HG03039 (cell line): Measurements from ENCODE around the gene CDC42EP5.
A peak's percentile ranks its signal among the peaks of the same experiment; 100 is the strongest.
"Not testable (repeated sequence)": the region's sequence is repeated elsewhere in the genome, so short reads cannot be mapped to it uniquely, and the experiment has no call there.

Source experiments
- ATAC-seq: cut with Tn5 transposase; IDR thresholded peaks from one replicate; pipeline ENCODE4 v1.9.1; 2021; ENCODE audit warnings: mild to moderate bottlenecking, moderate library complexity; ENCODE audit not compliant: unreplicated experiment

The CDC42EP5 gene

DNA sequence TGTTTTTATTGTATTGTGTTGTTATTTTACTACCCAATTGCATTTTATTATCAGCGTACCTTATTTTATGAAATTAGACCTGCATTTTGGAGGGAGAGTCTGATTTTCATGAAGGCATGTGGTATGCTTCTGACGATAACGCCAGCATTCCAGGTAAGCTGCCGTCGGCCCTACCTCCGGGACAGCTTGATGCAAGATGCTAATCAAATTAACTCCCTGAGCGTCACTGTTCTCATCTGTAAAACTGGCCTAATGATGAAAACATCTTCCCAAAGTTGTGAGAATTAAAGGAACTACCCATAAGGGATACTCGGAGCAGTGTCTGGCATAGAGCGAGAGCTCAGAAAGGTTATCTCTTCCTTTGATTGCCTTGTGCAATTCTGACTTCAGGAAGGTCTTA is 16.7 kb upstream of the CDC42EP5 start:
- ATAC-seq: no peak

DNA sequence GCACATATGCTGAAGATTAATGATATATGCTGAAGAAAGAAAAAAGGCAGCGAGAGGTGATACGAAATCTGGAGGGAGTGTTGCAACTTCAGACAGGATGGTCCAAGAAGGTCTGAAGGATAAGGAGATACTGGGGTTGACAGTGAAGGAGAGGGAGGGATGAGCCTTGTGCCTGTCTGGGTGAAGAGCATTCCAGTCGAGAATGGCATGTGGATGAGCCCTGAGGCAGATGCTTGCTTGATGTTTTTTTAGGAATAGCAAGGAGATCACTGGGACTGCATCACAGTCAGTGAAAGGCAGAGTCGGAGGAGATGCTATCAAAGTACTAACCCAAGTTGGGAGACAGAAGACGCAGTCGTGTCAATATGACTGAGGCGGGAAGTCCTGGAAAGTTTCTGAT is 16.2 kb upstream of the CDC42EP5 start:
- ATAC-seq: no peak

DNA sequence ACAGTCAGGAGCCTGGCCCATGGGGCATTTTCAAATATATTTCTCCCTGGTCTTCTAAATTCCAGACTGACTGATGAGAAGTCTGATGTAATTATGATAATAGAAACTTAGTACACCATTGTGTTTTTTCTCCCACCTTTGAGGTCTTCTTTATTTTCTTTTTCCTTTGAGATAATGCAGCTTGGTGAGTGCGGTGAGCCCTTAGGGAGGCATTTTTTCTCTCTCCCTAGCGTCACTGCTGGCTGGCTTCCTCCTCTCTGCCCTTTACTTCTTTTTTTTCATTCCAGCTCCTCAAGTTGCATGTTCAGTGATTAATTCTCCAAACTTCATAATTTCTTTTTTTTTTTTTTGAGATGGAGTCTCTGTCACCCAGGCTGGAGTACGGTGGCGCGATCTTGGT is 12.8 kb upstream of the CDC42EP5 start:
- ATAC-seq: no peak

DNA sequence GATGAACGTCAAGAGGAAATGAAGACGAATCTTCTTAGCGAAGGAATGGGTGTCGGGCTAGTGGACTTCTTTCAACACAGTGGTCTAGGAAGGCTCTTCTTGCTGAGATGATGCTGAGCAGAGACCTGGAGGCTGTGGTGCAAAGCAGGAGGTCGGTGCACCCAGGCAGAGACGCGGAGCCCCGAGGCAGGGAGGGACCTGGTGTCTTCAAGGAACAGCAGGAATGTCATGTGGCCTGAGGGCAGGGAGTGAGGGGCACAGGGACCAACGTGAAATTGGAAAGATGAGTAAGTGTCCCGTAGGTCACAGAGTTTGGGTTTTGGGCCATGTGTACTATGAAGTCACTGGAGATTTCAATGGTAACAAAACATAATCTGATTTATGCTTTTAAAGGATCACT is 11.4 kb upstream of the CDC42EP5 start:
- no peak for ATAC-seq

GRCh38 chr19:54482889-54483288 is 9.8 kb upstream of the CDC42EP5 start:
- ATAC-seq: no peak

DNA sequence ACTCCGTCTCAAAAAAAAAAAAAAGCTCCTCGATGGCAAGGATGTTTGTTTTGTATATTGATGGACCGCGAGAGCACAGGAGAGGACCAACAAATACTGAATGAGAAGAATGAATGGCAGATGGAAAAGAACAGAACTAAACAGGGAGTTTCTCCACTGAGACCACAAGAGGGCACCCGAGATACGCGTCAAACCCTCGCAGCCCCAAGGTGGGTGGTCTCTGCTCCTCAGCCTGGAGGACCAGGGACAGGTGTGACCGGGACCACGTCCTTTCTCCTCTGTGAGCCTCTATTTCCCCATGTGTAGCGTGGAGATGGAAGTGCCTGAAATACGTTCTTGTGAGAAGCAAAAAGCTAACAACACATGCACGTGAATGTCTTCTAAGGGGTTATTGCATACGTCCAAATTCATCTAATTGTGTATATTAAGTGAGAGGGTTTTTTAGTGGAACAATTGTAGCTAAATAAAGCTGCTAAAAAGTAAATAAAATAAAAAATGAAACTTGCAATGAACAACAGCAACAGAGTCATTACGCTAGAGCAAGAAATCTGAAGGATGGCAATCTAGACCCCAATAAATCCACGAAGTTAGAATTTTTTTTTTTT is 8.3 kb upstream of the CDC42EP5 start:
- ATAC-seq: no peak

DNA sequence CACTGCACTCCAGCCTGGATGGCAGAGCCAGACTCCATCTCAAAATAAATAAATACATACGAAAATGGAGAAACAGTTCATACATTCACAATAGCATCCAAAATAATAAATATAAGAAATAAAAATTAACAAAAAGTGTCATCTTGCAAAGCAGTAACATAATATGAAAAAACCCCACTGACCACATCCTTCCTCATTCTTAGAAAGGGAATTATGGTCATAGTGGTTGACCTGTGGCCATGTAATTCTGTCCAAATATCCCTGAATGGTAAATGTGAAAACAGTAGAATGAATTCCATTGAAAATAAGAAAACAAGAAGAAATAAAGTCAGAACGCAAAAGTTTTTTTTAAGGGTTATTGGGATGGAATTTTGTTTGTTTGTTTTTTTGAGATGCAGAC is 7.0 kb upstream of the CDC42EP5 start:
- no peak for ATAC-seq

- no peak for ATAC-seq
Observed at GRCh38 chr19:54478677-54479266, 5.7 kb upstream of the CDC42EP5 start.

GRCh38 chr19:54477650-54478049 is 4.6 kb upstream of the CDC42EP5 start:
- no peak for ATAC-seq

- ATAC-seq: no peak
Observed at GRCh38 chr19:54475706-54476105, 2.6 kb upstream of the CDC42EP5 start.

DNA sequence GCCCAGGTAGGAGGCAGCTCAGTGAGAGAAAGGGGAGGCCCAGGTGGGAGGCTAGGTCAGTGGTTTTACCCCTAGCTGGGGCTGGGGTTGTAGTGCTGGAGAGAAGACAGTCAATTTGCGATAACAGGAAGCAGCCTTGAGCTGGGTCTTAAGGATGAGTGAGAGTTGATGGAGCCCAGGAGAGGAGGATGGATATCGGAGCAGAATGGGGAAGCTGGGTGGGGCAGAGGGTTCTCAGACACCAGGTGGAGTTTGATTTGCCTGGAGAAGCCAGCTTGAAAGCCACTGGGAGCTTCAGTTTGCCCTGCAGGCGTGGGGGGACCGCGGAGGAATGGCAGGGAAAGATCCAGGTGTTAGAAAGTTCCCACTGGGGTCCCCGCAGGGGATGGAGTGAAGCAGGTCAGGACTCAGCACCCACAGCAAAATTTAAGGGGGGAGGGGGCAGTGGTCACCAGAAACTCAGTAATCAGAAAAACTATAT is 836 bp upstream of the CDC42EP5 start:
- no peak for ATAC-seq

- ATAC-seq: no peak
Observed at GRCh38 chr19:54470991-54471782, 1.9 kb downstream of the CDC42EP5 start.

- no peak for ATAC-seq
Observed at GRCh38 chr19:54470276-54470887, 2.7 kb downstream of the CDC42EP5 start.

DNA sequence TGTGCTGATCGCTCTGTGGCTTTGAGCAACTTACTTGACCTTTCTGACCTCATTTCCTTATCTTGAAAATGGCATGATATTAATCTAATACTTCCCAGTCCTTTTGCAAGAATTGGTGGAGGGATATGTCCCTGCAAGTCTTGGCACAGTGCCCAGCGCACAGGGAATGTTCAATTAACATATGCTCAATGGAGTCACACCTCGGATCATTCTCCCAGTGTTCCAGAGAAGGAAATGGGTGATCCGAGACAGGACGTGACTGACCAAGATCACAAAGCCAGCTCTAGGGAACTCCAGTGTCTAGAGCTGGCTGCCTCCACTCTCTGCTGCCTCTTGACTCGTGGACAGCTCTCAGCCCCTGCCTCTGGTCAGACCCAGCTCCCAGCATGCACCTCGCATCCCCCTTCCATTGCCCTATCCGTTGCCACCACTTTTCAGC is 3.6 kb downstream of the CDC42EP5 start:
- no peak for ATAC-seq

DNA sequence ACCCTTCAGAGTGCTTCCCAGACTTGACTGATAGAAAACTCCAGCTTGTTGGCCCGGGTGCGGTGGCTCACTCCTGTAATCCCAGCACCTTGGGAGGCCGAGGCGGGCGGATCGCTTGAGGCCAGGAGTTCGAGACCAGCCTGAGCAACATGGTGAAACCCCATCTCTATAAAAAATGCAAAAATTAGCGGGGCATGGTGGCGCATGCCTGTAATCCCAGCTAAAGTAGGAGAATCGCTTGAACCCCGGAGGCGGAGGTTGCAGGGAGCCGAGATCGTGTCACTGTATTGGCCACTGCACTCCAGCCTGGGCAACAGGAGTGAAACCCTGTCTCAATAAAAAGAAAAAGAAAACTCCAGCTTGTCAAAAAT is 7.0 kb downstream of the CDC42EP5 start:
- ATAC-seq: not testable (repeated sequence)

DNA sequence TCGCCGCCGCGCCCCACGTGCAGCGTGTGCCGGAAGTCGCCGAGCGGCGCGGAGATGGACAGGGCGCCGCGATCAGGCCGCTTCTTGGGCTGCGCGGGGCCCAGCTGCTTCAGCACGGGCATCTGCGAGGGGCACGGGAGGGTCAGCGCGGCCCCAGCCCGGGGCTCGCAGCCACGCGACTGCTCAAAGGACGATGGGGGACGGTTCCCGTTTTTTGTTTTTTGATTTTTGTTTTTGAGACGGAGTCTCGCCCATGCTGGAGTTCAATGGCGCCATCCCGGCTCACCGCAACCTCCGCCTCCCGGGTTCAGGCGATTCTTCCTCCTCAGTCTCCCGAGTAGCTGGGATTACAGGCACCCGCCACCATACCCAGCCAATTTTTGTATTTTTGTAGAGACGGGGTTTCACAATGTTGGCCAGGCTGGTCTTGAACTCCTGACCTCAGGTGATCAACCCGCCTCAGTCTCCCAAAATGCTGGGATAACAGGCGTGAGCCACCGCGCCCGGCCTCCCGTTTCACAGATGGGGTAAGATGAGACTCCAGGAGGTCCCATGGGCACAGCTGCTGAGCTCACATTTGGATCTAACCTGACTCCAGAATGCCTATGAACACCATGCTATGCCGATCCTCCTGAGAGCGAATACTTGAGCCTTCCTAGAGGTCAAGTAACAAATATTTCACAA is 7.5 kb downstream of the CDC42EP5 start:
- ATAC-seq: no peak

- ATAC-seq: peak; percentile 35
Observed at GRCh38 chr19:54464630-54465425, 8.3 kb downstream of the CDC42EP5 start.

GRCh38 chr19:54464044-54464629 is 9.0 kb downstream of the CDC42EP5 start:
- peak; percentile 35 for ATAC-seq

GRCh38 chr19:54463531-54464043 is 9.5 kb downstream of the CDC42EP5 start, which contains the start of gene LENG9:
Gene LENG9 (minus strand): TSS chr19:54463778. CDS start chr19:54463526, 252 bp downstream.
- ATAC-seq: peak; percentile 47
